ENCODE measurements around the gene ORC5. TPM values are rescaled to one million over a fixed set of nuclear protein-coding genes. Genes with fewer than 3 reads are reported as not detected.
A peak's percentile ranks its signal among the peaks of the same experiment; 100 is the strongest.

Gene ORC5
- total RNA-seq, 1 experiment from 2014 or later = 25.9 TPM

DNA sequence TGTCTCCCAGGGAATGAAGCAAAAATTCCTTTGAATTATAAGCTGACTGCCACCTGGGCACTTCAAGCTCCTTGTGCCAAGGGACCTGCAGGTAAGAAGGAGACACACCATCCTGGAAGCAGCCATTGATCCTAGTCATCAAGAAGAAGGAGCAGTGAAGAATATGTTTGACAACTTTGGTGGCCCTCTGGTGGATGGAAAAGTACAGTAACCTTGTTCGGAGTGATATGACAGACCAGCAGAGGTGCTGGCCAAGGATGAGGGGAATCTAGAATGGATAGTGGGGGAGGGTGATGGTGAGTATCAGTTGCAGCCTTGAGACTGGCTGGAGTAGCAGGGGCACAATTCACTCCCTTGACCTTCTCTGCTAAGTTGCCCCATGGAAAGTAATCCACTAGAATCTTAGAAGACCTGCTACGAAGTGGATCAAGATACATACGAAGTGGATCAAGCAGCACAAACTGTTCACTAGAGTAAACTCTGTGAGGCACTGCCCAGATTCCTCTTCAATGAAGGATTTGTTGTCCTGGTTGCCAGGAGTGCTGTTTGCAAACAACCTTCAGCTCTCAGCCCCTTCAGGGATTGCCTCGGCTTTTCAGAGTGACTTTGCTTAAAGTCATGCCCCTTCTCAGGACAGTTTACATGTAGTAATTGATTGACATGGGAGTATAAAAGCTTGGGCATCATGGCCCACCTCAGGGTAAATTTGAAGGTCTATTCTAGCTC is 44.8 kb upstream of the ORC5 start:
- Mint-ChIP-seq H3K36me3 (ENCODE audit: insufficient read depth in 1 of 3, low read depth in 3 of 3) (peaks cover 0 to 6% (median 0%) of the 10 kb centered on the region in 3 experiments; a peak in 2 of 7 replicates), H3K9me3 (no peaks in the 10 kb centered on the region; a peak in 1 of 5 replicates), H3K27ac (no peak overlapping the region), H3K27me3 (ENCODE audit: low read depth) (peaks cover 5% of the 10 kb centered on the region), H3K4me3 (no peak overlapping the region), H3K4me1 (no peaks in the 10 kb centered on the region)
- Histone ChIP-seq H3K56ac (ENCODE audit: insufficient read length, low read depth, low read length) (no peak overlapping the region), H4K20me1 (ENCODE audit: control insufficient read depth, insufficient read depth, insufficient read length) (no peaks in the 10 kb centered on the region), H3K4me2 (ENCODE audit: insufficient read depth, insufficient read length, low read length) (no peak overlapping the region), H3K79me2 (ENCODE audit: insufficient read depth, low read length) (no peaks in the 10 kb centered on the region), H3K4ac (ENCODE audit: low read depth, low read length) (no peak overlapping the region), H3K27ac (ENCODE audit: insufficient read length, low read depth, low read length) (no peak overlapping the region), H2AK5ac (ENCODE audit: insufficient read length, low read length) (no peak overlapping the region), H3K23ac (ENCODE audit: insufficient read length, low read depth, low read length) (no peak overlapping the region), H4K91ac (ENCODE audit: insufficient read length, low read depth, low read length) (no peak overlapping the region), H2AFZ (ENCODE audit: low read length) (no peak overlapping the region), H3K14ac (ENCODE audit: insufficient read depth, low read length) (no peak overlapping the region), H3K9me3 (ENCODE audit: control insufficient read depth, low read depth, low read length) (no peaks in the 10 kb centered on the region), H3K18ac (ENCODE audit: insufficient read length, low read depth, low read length) (no peak overlapping the region), H2BK15ac (ENCODE audit: low read depth, low read length) (no peak overlapping the region), H3K27me3 (ENCODE audit: insufficient read depth, low read length) (no peaks in the 10 kb centered on the region), H4K5ac (ENCODE audit: insufficient read length, low read depth, low read length) (no peak overlapping the region), H2BK5ac (ENCODE audit: insufficient read length, low read length) (no peak overlapping the region), H3K9ac (ENCODE audit: extremely low read depth, insufficient read length, low read length) (no peak overlapping the region), H3K79me1 (ENCODE audit: insufficient read depth, low read depth, low read length, poor library complexity, severe bottlenecking) (no peaks in the 10 kb centered on the region), H2BK12ac (ENCODE audit: insufficient read length, low read depth, low read length) (no peak overlapping the region), H3K23me2 (ENCODE audit: insufficient read length, low read depth, low read length, poor library complexity, severe bottlenecking) (no peaks in the 10 kb centered on the region), H2BK20ac (ENCODE audit: low read depth, low read length, poor library complexity, severe bottlenecking) (no peak overlapping the region), H3K4me1 (ENCODE audit: insufficient read depth, low read length) (no peaks in the 10 kb centered on the region), H2BK120ac (ENCODE audit: low read depth, low read length, poor library complexity, severe bottlenecking) (no peak overlapping the region), H3T11ph (ENCODE audit: low read length) (no peak overlapping the region), H4K8ac (replicated peaks; ENCODE audit: insufficient read length, low read depth, low read length) (no peak overlapping the region)
- TF ChIP-seq, protein P1, sequence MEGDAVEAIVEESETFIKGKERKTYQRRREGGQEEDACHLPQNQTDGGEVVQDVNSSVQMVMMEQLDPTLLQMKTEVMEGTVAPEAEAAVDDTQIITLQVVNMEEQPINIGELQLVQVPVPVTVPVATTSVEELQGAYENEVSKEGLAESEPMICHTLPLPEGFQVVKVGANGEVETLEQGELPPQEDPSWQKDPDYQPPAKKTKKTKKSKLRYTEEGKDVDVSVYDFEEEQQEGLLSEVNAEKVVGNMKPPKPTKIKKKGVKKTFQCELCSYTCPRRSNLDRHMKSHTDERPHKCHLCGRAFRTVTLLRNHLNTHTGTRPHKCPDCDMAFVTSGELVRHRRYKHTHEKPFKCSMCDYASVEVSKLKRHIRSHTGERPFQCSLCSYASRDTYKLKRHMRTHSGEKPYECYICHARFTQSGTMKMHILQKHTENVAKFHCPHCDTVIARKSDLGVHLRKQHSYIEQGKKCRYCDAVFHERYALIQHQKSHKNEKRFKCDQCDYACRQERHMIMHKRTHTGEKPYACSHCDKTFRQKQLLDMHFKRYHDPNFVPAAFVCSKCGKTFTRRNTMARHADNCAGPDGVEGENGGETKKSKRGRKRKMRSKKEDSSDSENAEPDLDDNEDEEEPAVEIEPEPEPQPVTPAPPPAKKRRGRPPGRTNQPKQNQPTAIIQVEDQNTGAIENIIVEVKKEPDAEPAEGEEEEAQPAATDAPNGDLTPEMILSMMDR (conservative IDR thresholded peaks at IDR 0.05) = peak; percentile 42; the same call in 2 of the 3 replicates
- DNase-seq = peak; percentile 36
- WGBS (ENCODE audit: extremely low coverage, insufficient read length, low lambda C conversion rate) = no CpG with 5 or more reads among the region's 4 CpGs
